DMS153 (cell line): Measurements from ENCODE around the gene DTNB.
"Not testable (repeated sequence)": the region's sequence is repeated elsewhere in the genome, so short reads cannot be mapped to it uniquely, and the experiment has no call there.

ENCODE experiments used
- DNase-seq: peaks from one replicate; lab custom pipeline; 2025; lab: John Stamatoyannopoulos, UW

Gene DTNB

GRCh38 chr2:25623361-25623760 lies 50.0 kb downstream of the DTNB start:
- DNase-seq, result no peak

GRCh38 chr2:25620711-25621110 lies 52.7 kb downstream of the DTNB start:
- DNase-seq, result no peak

DNA sequence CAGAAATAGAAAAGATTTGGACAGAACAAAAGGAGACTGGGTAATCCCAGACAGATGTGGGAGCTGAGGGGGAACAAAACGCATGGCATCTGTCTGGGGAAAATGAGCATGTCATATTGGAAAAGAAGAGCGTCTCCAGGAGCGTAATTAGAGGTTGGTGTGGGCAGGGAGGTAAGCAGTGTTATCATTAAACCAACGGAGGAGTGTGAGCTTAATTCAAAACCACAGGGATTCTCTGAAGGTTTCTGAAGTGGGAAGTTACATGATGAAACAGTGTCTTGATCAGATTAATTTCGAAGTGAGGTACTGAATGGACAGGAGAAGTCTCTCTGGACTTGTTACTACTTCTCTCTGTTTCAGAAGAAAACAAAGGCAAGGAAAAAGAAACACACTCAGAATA lies 53.3 kb downstream of the DTNB start:
- DNase-seq, result no peak

GRCh38 chr2:25619185-25619584 lies 54.2 kb downstream of the DTNB start:
- DNase-seq, result no peak

DNA sequence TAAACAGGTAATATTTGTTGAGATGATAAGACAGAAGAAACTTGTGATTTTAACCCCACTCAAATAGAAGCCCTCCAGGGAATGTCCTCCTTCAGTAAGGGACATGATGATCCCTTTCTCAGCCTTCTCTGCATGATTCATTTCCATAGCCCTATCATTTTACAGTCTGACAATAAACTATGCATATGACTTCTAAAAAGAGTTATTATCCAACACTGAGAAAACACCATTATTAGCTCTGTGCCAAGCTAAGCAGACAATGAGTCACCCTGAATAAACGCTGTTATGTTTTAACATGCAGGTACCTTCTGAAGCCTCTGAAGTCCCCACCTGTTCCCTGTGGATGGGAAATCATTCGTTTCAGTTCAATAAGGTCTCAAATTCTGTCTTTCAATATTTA lies 54.7 kb downstream of the DTNB start:
- DNase-seq, result peak; percentile 85

GRCh38 chr2:25617948-25618646 lies 55.3 kb downstream of the DTNB start:
- DNase-seq, result no peak

DNA sequence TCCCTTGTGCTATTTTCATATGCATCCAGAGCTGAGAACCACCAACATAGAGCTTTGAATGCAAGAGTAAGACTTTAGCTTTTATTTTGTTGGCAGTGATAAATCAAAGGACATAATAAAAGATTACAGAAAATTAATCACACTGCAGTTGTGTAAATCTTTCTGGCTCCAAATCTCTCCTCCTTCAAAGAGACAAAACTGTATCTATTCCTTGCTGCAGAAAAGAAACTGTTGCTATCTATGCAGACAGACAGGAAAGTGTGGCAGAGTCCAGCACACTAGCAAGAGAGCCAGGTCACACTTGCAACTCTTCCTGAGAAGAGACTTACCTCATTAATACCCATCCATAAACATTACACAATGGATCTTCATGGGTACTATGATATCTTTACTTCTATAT lies 57.5 kb downstream of the DTNB start:
- no peak for DNase-seq

DNA sequence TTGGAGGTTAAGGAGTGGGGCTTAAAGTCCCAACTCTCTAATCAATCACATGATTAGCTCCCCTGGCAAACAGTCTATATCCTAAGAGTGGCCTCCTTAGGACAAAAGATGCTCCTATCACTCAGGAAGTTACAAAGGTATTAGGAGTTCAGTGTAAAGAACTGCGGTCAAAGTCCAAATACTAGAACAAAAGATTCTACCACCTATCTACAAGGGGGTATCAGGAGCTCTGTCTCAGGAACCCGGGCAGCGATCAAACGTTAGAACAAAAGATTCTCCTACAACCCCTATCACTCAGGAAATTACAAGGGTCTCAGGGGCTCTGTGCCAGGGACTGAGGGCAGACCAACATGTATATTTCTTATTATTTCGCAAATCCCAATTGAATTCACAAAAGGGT lies 58.0 kb downstream of the DTNB start:
- no peak for DNase-seq

DNA sequence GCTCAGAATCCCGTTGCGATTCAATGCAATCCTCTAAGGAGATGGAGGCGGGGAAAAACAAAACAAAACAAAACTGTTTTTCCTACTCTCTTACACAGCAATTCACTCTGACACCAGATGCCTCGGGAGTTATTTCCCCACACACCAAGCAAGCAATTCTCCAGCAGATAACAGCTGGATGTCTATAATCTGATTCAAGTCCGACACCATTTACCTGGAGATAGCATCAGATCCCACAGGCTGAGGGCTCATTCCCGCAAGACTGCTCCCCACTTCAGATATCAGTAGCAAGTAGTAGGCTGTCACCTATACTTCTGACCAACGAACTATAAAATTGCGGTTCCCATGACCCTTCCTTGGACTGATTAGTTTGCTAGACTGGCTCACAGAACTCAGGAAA lies 58.7 kb downstream of the DTNB start:
- no peak for DNase-seq

DNA sequence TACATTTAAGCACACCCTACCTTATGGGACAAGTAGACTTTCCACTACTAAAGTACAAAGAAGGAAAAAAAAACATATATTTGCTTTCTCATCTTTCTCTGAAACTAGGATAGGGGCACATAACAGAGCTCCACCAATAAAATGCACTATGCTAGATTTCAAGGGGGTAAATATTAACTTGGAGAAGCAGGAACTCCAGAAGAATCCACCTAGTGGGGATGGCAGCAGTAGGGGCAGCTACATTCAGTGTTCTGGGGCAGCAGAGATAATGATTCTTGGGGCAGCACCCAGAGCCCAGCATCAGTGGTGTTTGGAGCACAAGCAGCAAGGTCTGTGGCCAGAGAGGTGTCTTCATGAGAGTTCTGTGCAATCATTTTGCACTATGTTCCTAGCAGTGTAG lies 64.7 kb downstream of the DTNB start:
- DNase-seq, result no peak

DNA sequence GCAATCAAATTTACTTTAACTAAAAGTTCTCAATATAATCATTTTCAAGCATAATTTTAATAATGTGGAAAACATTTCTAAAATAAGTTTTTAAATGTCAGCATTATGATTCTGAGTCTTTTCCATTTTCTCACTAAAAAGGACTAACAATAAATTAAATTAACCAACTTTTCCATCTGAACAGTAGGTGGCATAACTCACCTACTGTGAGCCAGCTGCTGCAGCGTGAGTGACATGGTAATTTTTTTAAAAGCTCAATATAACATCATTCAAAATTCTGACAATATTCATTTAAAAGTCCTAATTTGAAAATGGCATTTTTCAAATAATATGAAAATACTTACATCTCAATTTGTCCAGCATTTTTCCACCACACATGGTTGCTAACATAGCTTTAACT lies 66.5 kb downstream of the DTNB start:
- peak; percentile 9 for DNase-seq

- no peak for DNase-seq
These were observed 71.0 kb downstream of the DTNB start for GRCh38 chr2:25602333-25602723.

DNA sequence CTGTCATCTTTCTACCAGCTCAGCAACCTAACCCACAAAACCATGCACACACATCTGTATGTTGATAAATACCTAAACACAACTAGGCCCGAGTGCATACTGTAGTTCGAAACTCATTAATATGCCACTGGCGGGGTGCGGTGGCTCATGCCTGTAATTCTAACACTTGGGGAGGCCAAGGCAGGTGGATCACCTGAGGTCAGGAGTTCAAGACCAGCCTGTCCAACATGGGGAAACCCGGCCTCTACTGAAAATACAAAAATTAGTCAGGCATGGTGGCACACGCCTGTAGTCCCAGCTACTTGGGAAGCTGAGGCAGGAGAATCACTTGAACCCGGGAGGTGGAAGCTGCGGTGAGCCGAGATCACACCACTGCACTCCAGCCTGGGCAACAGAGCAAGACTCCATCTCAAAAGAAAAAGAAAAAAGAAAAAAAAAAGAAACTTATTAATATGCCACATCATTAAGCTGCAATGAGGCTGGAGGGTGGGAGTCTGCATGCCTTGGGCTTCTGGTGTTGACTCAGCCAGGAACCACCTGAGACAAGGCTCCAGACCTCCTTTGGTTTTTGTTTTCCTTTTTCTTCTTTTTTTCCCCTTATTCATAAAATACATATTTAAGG lies 71.6 kb downstream of the DTNB start:
- DNase-seq, result not testable (repeated sequence)

- no peak for DNase-seq
These were observed 74.5 kb downstream of the DTNB start for GRCh38 chr2:25598911-25599310.

DNA sequence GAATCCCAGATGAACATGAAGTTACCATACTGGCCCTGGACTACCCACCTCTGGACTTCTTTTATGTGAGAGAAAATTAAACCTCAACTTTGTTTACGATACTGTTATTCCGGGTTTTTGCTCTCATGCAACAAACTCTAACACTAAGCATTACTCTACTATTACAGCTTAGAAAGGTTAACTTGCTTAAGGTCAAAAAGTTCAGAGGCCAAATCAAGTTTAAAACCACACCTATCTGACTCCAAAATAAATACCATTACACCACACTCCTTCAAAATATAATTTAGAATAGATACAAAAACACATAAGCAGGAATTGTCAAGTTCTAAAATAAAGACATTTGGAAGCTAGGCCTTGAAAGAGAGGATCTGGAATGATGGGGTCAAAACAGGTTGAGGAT lies 75.0 kb downstream of the DTNB start:
- DNase-seq, result no peak

- DNase-seq, result no peak
These were observed 75.5 kb downstream of the DTNB start for GRCh38 chr2:25597881-25598280.

DNA sequence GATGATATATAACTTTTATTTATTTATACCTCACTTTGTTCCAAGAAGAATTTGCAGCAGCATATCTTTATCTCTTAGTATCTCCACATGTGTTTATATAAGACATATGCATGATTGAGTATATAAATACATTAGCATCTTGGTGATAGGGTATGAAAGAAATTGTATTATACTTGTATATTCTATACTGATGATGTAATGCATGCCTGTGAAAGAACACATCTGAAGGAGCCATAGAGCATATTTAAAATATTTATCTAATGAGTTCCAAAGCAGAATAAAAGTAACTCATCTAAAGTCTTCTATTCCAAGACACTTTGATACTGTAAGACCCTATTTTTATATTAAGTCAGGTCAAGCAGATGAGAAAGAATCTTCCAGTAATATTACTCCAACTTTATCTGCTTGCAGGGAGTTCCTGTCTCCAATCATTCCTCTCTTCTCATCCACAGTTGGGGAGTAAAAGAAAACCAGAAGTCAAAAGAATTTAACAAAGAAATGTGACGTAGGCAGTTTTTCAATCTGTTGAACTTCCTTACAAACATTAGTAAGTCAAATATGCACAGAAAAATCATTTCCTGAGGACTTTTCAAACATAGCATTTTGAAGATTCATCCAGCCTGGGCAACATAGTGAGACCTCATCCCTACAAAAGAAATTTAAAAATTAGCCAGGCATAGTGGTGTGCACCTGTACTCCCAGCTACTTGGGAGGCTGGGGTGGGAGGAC lies 76.7 kb downstream of the DTNB start:
- DNase-seq, result no peak

DNA sequence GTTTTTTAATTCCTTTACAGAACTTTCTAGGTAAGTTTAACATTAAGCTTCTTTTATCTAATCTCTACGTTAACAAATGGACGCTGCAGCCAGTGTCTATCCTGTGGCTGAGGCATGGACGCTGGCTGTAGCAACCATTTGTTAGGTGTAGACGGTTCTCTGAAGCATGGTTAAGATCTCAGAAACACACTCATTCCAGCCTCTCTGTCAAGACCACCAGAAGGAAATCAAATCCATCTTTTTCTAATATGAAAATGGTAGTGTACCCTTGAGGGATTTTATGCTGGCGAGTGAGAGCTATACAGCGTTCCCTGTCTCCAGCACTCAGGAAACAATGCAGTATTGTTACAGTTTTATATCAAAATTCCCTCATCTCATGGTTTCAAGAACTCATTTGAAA lies 78.0 kb downstream of the DTNB start:
- DNase-seq, result no peak

GRCh38 chr2:25594991-25595390 lies 78.4 kb downstream of the DTNB start:
- no peak for DNase-seq

DNA sequence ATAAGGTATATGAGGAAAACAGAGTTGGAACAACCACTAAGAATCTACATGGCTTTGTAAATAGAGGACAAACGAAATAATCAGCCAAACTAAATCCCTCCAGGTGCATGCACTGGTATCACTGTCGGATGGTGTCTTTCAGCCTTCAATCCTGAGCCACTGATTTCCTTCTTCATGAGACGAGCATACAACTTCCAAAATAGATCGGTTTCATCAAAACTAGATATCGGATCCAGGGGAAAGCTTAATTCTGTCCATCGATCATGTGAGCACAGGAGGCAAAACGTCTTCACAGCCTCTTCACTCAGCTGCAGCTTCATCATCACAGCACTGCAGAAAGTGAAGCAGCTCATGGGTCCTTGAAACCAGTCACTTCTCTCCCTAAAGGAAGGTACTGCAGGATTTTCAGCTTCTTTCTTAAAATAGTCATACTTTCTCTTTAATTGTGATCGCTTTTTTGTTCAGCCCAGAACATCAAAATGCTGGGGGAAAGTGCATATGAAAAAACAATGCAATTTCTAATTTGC lies 80.5 kb downstream of the DTNB start:
- no peak for DNase-seq

DNA sequence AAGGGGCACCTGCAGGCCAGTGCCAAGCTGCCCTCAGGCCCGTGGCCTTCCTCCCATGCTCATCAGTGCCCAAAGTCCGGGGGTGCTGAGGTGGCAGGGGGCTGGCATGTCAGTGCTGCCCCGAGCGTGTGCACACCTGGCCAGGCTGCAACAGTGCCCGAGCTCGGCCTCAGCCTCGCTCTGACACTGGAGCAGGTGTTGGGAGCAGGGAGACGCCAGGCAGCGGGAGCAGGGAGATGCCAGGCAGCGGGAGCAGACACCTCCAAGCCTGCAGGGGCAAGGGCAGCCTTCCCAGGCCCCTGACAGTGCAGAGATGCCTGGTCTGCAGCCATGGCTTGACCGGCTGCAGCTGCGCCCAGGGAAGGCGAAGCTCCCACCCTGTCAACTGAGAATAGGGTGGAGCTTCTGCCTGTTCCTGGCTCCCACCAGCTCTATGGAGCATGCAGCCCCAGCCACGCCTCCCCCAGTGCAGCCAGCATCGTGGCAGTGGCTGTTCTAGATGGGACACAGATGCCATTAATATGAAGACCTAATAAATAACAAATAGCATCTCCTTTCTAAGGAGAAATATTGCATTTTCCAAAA lies 82.4 kb downstream of the DTNB start:
- no peak for DNase-seq

GRCh38 chr2:25589676-25590205 lies 83.6 kb downstream of the DTNB start:
- no peak for DNase-seq

DNA sequence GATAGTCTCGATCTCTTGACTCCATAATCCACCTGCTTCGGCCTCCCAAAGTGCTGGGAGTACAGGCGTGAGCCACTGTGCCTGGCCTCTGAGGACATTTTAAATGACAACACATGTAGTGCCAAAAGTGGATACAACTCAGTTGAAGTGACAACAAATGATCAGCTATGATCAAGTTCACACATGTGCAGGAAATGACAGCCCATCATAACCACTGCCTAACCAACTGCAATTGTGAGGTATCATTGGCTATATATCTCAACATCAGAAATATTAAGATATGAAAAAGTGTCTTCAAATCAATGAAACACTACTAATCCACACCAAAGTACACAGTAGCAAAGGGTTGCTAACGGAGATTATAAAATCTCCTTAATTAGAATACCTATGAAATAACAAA lies 84.8 kb downstream of the DTNB start:
- no peak for DNase-seq
